CD8-positive, alpha-beta memory T cell (primary cell): Measurements from ENCODE around the gene UBA1. TPM values are rescaled to one million over a fixed set of nuclear protein-coding genes. Genes with fewer than 3 reads are reported as not detected.

ENCODE experiments used
- CTCF ChIA-PET: fragments of 350-600 bp; sonication (Branson Sonifier 250); formaldehyde crosslinking; loops from one replicate; lab custom pipeline; 2021; ENCODE audit warnings: antibody characterized with exemption; lab: Charles Lee
- POLR2A ChIA-PET: fragments of 350-600 bp; sonication (Branson Sonifier 250); formaldehyde crosslinking; loops from one replicate; lab custom pipeline; 2021; ENCODE audit warnings: antibody characterized with exemption; lab: Charles Lee
- DNase-seq, 5 donors: peaks; one replicate each; pipeline versions ENCODE4 v3.0.0 to v3.0.0-alpha.2; 2020 to 2022; ENCODE audit warnings: mixed read lengths in 1 of 5
- H3K27ac ChIP-seq: one replicate; pipeline ENCODE4 v1.7.0; 2013; ENCODE audit warnings: low read depth, mild to moderate bottlenecking, low read length, moderate library complexity
- H3K27me3 ChIP-seq: 2 replicates; pipeline ENCODE4 v1.7.0; 2013; ENCODE audit warnings: low read length, mild to moderate bottlenecking; ENCODE audit not compliant: insufficient read depth, poor library complexity, severe bottlenecking
- H3K36me3 ChIP-seq: 2 replicates; pipeline ENCODE4 v1.7.0; 2013; ENCODE audit warnings: mild to moderate bottlenecking, low read length, moderate library complexity; ENCODE audit not compliant: insufficient read depth
- H3K4me1 ChIP-seq: 2 replicates; pipeline ENCODE4 v1.7.0; 2013; ENCODE audit warnings: mild to moderate bottlenecking, low read length, moderate library complexity; ENCODE audit not compliant: insufficient read depth
- H3K4me3 ChIP-seq: 2 replicates; pipeline ENCODE4 v1.7.0; 2013; ENCODE audit warnings: mild to moderate bottlenecking, low read length
- H3K9me3 ChIP-seq: 2 replicates; pipeline ENCODE4 v1.7.0; 2013; ENCODE audit warnings: mild to moderate bottlenecking, low read length
- H3K27ac Mint-ChIP-seq, 8 donors: one replicate each; pipeline ENCODE4 v1.8.0; 2020 to 2021; ENCODE audit warnings: mixed read lengths in 8 of 8, mild to moderate bottlenecking in 6 of 8, inconsistent platforms in 3 of 8, moderate library complexity in 3 of 8
- H3K27me3 Mint-ChIP-seq, 2 donors: one replicate each; pipeline ENCODE4 v1.8.0; 2020 to 2021; ENCODE audit warnings: mixed read lengths in 2 of 2, mild to moderate bottlenecking in 1 of 2, moderate library complexity in 1 of 2
- H3K36me3 Mint-ChIP-seq, 3 donors: one replicate each; pipeline ENCODE4 v1.8.0; 2020 to 2021; ENCODE audit warnings: mixed read lengths in 3 of 3, inconsistent platforms in 1 of 3, mild to moderate bottlenecking in 1 of 3
- H3K4me1 Mint-ChIP-seq, 3 donors: one replicate each; pipeline ENCODE4 v1.8.0; 2020 to 2021; ENCODE audit warnings: mixed read lengths in 3 of 3, inconsistent platforms in 1 of 3, mild to moderate bottlenecking in 1 of 3
- H3K4me3 Mint-ChIP-seq, 7 donors: one replicate each; pipeline ENCODE4 v1.8.0; 2020 to 2021; ENCODE audit warnings: mixed read lengths in 7 of 7, mild to moderate bottlenecking in 6 of 7, moderate library complexity in 4 of 7, inconsistent platforms in 2 of 7
- H3K9me3 Mint-ChIP-seq, 5 donors: one replicate each; pipeline ENCODE4 v1.8.0; 2020 to 2022; ENCODE audit warnings: mixed read lengths in 5 of 5, mild to moderate bottlenecking in 3 of 5, moderate library complexity in 2 of 5, inconsistent platforms in 1 of 5
- polyA plus RNA-seq: library from polyadenylated mRNA; unstranded; fragments of 300-500 nt; fragmentation: Illumina TruSeq; gene quantifications from one replicate; pipeline ENCODE4 v1.2.3, GENCODE V29; 2021
- total RNA-seq, 2 experiments: library from RNA; stranded (reverse); gene quantifications; one replicate each; pipeline ENCODE4 v1.2.3, GENCODE V29; 2021

Gene UBA1
- total and polyA plus RNA-seq, 3 experiments from 2014 or later, result 178 to 234 (median 225) TPM

DNA sequence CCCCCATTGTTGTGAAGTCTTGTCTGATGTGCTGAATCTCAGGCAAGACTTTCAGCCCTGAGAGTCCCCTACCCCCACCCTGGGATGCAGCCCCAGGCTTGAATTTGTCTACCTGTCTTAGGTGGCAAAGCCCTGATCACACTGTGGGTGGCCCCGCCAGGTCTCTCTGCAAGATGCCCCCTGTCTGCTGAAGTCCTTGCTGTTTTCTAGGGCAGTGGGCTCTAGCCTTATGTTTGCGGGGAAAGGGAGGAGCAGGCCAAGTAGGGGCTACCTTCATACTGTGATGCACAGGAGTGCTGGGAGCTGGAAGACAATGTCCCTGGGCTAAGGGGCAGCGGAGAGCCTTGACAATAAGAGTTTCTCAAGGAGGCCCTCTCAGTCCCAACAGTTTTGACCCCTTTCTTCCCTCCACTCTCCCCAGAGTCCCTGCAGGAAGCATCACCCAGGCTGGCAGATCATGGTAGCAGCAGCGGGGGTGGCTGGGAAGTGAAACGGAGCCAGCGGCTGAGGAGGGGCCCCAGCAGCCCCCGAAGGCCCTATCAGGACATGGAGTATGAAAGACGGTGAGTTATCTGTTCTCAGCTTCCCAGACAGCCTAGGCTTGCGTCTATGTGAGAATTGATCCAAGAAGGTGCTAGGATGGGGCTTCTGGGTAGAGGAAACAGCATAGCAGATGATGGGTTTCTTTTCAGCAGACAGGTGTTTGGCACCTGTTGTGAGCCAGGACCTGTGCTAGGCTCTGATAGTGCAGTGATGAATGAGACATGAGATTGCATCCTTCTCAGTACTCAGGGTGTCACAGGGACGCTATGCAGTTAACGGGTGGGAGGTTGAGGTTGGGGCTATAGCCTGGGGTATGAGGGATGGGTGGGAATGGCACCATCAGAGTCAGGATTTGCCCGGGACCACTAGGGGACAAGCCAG lies 46.4 kb upstream of the UBA1 start:
- no peaks in the 10 kb centered on the region for H3K27me3 ChIP-seq
- no peaks in the 10 kb centered on the region for H3K9me3 ChIP-seq
- POLR2A ChIA-PET, result no interaction called here
- peaks cover 0 to 5% of the 10 kb centered on the region in 2 donors for H3K27me3 Mint-ChIP-seq
- peak overlapping the region; percentile 13 to 99 (median 61) for H3K4me3 Mint-ChIP-seq
- H3K4me1 Mint-ChIP-seq, result peaks cover 27 to 60% (median 35%) of the 10 kb centered on the region in 3 donors
- H3K27ac ChIP-seq, result no peak overlapping the region
- DNase-seq, result no peak
- H3K27ac Mint-ChIP-seq, result peak overlapping the region in 5 of 8 donors; percentile 32 to 68 (median 53)
- CTCF ChIA-PET, result no interaction called here
- no peaks in the 10 kb centered on the region for H3K36me3 ChIP-seq
- H3K9me3 Mint-ChIP-seq, result peaks cover 0 to 2% (median 0%) of the 10 kb centered on the region in 5 donors
- H3K36me3 Mint-ChIP-seq, result peaks cover 0 to 46% (median 4%) of the 10 kb centered on the region in 3 donors
- peaks cover 6% of the 10 kb centered on the region for H3K4me1 ChIP-seq
- no peak overlapping the region for H3K4me3 ChIP-seq

DNA sequence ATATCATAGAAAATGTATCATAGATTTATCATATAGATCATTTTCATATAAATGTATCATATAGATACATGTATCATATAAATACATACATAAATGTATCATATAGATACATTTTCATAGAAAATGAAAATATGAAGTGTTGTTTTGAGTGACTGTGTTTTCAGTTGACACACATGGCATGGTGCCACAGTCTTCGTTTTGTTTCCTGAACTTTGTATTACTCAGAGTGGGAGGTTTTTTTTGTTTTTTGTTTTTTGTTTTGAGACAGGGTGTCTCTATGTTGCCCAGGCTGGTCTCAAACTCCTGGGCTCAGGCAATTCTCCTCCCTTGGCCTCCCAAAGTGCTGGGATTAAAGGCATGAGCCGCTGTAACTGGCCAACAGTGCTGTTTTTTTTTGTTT lies 44.7 kb upstream of the UBA1 start:
- CTCF ChIA-PET, result no interaction called here
- no peak overlapping the region for H3K4me3 Mint-ChIP-seq
- peaks cover 0 to 2% (median 0%) of the 10 kb centered on the region in 5 donors for H3K9me3 Mint-ChIP-seq

GRCh38 chrX:47151435-47151834 lies 42.2 kb upstream of the UBA1 start:
- DNase-seq, result no peak
- peak overlapping the region in 2 of 8 donors; percentile 46 to 47 for H3K27ac Mint-ChIP-seq

More for the DNA sequence above, 44.7 kb upstream of the UBA1 start:
- Histone ChIP-seq H3K4me3 (no peak overlapping the region), H3K27me3 (no peaks in the 10 kb centered on the region), H3K36me3 (no peaks in the 10 kb centered on the region), H3K4me1 (no peaks in the 10 kb centered on the region), H3K27ac (no peak overlapping the region), H3K9me3 (no peaks in the 10 kb centered on the region)
- peaks cover 25 to 43% (median 27%) of the 10 kb centered on the region in 3 donors for H3K4me1 Mint-ChIP-seq
- peaks cover 0 to 5% of the 10 kb centered on the region in 2 donors for H3K27me3 Mint-ChIP-seq
- DNase-seq, result no peak
- peaks cover 0 to 46% (median 1%) of the 10 kb centered on the region in 3 donors for H3K36me3 Mint-ChIP-seq
- POLR2A ChIA-PET, result no interaction called here
- H3K27ac Mint-ChIP-seq, result peak overlapping the region in 1 of 8 donors; percentile 7

GRCh38 chrX:47156611-47157520 lies 36.8 kb upstream of the UBA1 start:
- no peak overlapping the region for H3K4me3 ChIP-seq
- H3K36me3 Mint-ChIP-seq, result peaks cover 0 to 49% (median 0%) of the 10 kb centered on the region in 3 donors
- no peak for DNase-seq
- no peaks in the 10 kb centered on the region for H3K9me3 Mint-ChIP-seq
- POLR2A ChIA-PET, result interaction anchor here (0.7 kb wide), 1 partner anchor 12 kb away, joined by 4 read pairs; the partner anchor contains the start of gene NDUFB11
- peaks cover 0 to 2% of the 10 kb centered on the region in 2 donors for H3K27me3 Mint-ChIP-seq
- no peaks in the 10 kb centered on the region for H3K9me3 ChIP-seq
- no peaks in the 10 kb centered on the region for H3K36me3 ChIP-seq
- H3K4me3 Mint-ChIP-seq, result no peak overlapping the region
- no peak overlapping the region for H3K27ac ChIP-seq
- no peaks in the 10 kb centered on the region for H3K27me3 ChIP-seq
- peaks cover 8 to 19% (median 16%) of the 10 kb centered on the region in 3 donors for H3K4me1 Mint-ChIP-seq
- no peak overlapping the region for H3K27ac Mint-ChIP-seq
- no peaks in the 10 kb centered on the region for H3K4me1 ChIP-seq
- CTCF ChIA-PET, result no interaction called here

More at GRCh38 chrX:47151435-47151834, 42.2 kb upstream of the UBA1 start:
- H3K27me3 Mint-ChIP-seq, result peaks cover 0 to 2% of the 10 kb centered on the region in 2 donors
- Histone ChIP-seq H3K9me3 (no peaks in the 10 kb centered on the region), H3K27ac (no peak overlapping the region), H3K36me3 (no peaks in the 10 kb centered on the region), H3K4me3 (no peak overlapping the region), H3K27me3 (no peaks in the 10 kb centered on the region), H3K4me1 (no peaks in the 10 kb centered on the region)
- peaks cover 15 to 31% (median 18%) of the 10 kb centered on the region in 3 donors for H3K4me1 Mint-ChIP-seq
- H3K4me3 Mint-ChIP-seq, result no peak overlapping the region
- ChIA-PET CTCF (no interaction called here), POLR2A (no interaction called here)
- peaks cover 0 to 44% (median 1%) of the 10 kb centered on the region in 3 donors for H3K36me3 Mint-ChIP-seq
- H3K9me3 Mint-ChIP-seq, result peaks cover 0 to 2% (median 0%) of the 10 kb centered on the region in 5 donors

GRCh38 chrX:47158131-47158530 lies 35.5 kb upstream of the UBA1 start:
- H3K9me3 ChIP-seq, result no peaks in the 10 kb centered on the region
- ChIA-PET CTCF (interaction anchor here (1.4 kb wide), 1 partner anchor 13 kb away, joined by 4 read pairs; the partner anchor contains the start of genes NDUFB11 and RBM10), POLR2A (interaction anchor here (1.0 kb wide), 1 partner anchor 13 kb away, joined by 4 read pairs; the partner anchor contains the start of gene RBM10)
- no peaks in the 10 kb centered on the region for H3K27me3 ChIP-seq
- H3K9me3 Mint-ChIP-seq, result no peaks in the 10 kb centered on the region
- no peak for DNase-seq
- H3K4me1 ChIP-seq, result no peaks in the 10 kb centered on the region
- no peak overlapping the region for H3K27ac Mint-ChIP-seq
- H3K27me3 Mint-ChIP-seq, result peaks cover 0 to 2% of the 10 kb centered on the region in 2 donors
- H3K4me3 Mint-ChIP-seq, result no peak overlapping the region
- peaks cover 10 to 18% (median 13%) of the 10 kb centered on the region in 3 donors for H3K4me1 Mint-ChIP-seq
- H3K4me3 ChIP-seq, result no peak overlapping the region
- peaks cover 0 to 52% (median 0%) of the 10 kb centered on the region in 3 donors for H3K36me3 Mint-ChIP-seq
- H3K36me3 ChIP-seq, result no peaks in the 10 kb centered on the region
- no peak overlapping the region for H3K27ac ChIP-seq

- CTCF ChIA-PET, result interaction anchor here (1.4 kb wide), 1 partner anchor 14 kb away, joined by 4 read pairs; the partner anchor contains the start of genes NDUFB11 and RBM10
These were observed 34.8 kb upstream of the UBA1 start for GRCh38 chrX:47158781-47159180.

DNA sequence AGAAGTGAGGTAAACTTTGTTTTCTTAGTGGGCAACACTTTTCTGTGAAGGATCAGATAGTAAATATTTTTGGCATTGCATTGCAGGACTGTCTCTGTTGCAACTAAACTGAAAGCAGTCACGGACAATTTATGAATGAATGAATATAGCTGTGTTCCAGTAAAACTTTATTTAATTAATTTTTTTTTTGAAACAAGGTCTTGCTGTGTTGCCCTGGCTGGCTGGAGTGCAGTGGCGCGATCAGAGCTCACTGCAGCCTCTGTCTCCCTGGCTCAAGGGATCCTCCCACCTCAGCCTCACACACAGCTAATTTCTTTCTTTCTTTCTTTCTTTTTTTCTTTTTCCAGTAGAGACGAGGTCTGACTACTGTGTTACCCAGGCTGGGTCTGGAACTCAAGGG lies 32.8 kb upstream of the UBA1 start:
- Histone ChIP-seq H3K36me3 (no peaks in the 10 kb centered on the region), H3K9me3 (no peaks in the 10 kb centered on the region), H3K27ac (no peak overlapping the region), H3K27me3 (no peaks in the 10 kb centered on the region), H3K4me3 (no peak overlapping the region), H3K4me1 (no peaks in the 10 kb centered on the region)
- peaks cover 0 to 49% (median 0%) of the 10 kb centered on the region in 3 donors for H3K36me3 Mint-ChIP-seq
- peaks cover 9 to 23% (median 11%) of the 10 kb centered on the region in 3 donors for H3K4me1 Mint-ChIP-seq
- CTCF ChIA-PET, result no interaction called here
- H3K9me3 Mint-ChIP-seq, result no peaks in the 10 kb centered on the region
- POLR2A ChIA-PET, result no interaction called here
- H3K27me3 Mint-ChIP-seq, result peaks cover 0 to 2% of the 10 kb centered on the region in 2 donors
- H3K4me3 Mint-ChIP-seq, result no peak overlapping the region
- no peak for DNase-seq
- H3K27ac Mint-ChIP-seq, result no peak overlapping the region

More at GRCh38 chrX:47158781-47159180, 34.8 kb upstream of the UBA1 start:
- no peaks in the 10 kb centered on the region for H3K36me3 ChIP-seq
- Mint-ChIP-seq H3K27ac (no peak overlapping the region), H3K27me3 (peaks cover 0 to 2% of the 10 kb centered on the region in 2 donors), H3K4me1 (peaks cover 9 to 18% (median 11%) of the 10 kb centered on the region in 3 donors), H3K4me3 (no peak overlapping the region), H3K36me3 (peaks cover 0 to 47% (median 0%) of the 10 kb centered on the region in 3 donors), H3K9me3 (no peaks in the 10 kb centered on the region)
- POLR2A ChIA-PET, result interaction anchor here (1.0 kb wide), 1 partner anchor 13 kb away, joined by 4 read pairs; the partner anchor contains the start of gene RBM10
- H3K4me1 ChIP-seq, result no peaks in the 10 kb centered on the region
- H3K27ac ChIP-seq, result no peak overlapping the region
- H3K9me3 ChIP-seq, result no peaks in the 10 kb centered on the region
- no peaks in the 10 kb centered on the region for H3K27me3 ChIP-seq
- H3K4me3 ChIP-seq, result no peak overlapping the region
- no peak for DNase-seq
